ENCODE results near the gene GDF9. TPM values are rescaled to one million over a fixed set of nuclear protein-coding genes. Genes with fewer than 3 reads are reported as not detected.

GDF9 gene
- total RNA-seq, 2 donors from 2014 or later, result 0.70 to 0.94 TPM

DNA sequence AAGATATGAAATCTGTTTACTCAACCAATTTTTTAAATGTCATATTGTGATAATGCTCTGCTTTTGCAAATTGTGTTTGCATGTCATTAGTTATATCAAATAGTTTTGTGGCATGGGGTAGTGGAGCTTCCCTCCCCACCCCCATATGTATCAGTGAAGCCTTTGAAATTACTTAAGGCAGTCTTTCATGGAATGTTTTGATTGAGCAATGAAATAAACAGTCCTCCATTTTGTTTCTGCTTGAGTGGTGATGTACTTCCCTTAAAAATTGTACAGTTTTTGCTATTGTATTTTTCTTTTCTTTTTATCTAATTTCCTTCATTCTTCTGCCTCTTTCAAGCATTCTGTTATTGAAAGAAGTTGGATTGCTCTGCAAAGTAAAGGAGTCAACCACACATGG lies 49.7 kb downstream of the GDF9 start:
- peaks cover 12% of the 10 kb centered on the region for H3K4me1 Mint-ChIP-seq
- H3K27ac Mint-ChIP-seq, result no peak overlapping the region
- no peak overlapping the region for H3K4me3 Mint-ChIP-seq
- peaks cover 30% of the 10 kb centered on the region for H3K27me3 Mint-ChIP-seq
- no peaks in the 10 kb centered on the region for H3K9me3 ChIP-seq (ENCODE audit: control insufficient read depth, low read length, poor library complexity, severe bottlenecking)
- peaks cover 2% of the 10 kb centered on the region for H3K36me3 Mint-ChIP-seq (ENCODE audit: low read depth)
- no peak for ATAC-seq
- DNase-seq, result no peak

DNA sequence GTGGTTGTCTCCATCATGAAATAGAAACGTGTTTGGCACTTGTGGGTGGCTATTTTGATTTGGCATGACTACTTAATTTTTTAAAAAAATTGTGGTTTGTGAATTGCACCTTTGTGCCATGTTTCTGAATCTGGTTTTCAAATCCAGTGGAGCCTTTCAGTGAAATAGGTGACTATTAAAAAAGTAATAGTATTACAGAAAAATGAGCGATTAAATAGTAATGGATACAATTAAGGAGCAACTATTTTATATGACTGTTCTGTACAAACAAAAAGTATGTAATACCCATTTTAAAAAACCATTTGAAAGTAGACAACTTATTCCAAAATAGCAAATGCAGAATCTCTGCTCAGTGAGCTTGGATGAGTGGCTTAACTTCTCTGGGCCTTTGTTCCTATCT lies 50.2 kb downstream of the GDF9 start:
- H3K9me3 ChIP-seq (ENCODE audit: control insufficient read depth, low read length, poor library complexity, severe bottlenecking), result no peaks in the 10 kb centered on the region
- peaks cover 2% of the 10 kb centered on the region for H3K36me3 Mint-ChIP-seq (ENCODE audit: low read depth)
- no peak overlapping the region for H3K4me3 Mint-ChIP-seq
- peaks cover 12% of the 10 kb centered on the region for H3K4me1 Mint-ChIP-seq
- no peak for ATAC-seq
- H3K27me3 Mint-ChIP-seq, result peaks cover 35% of the 10 kb centered on the region
- H3K27ac Mint-ChIP-seq, result no peak overlapping the region
- DNase-seq, result no peak

- no peak overlapping the region for H3K27ac Mint-ChIP-seq
- H3K27me3 Mint-ChIP-seq, result peaks cover 41% of the 10 kb centered on the region
- peaks cover 2% of the 10 kb centered on the region for H3K36me3 Mint-ChIP-seq (ENCODE audit: low read depth)
- peaks cover 12% of the 10 kb centered on the region for H3K4me1 Mint-ChIP-seq
- ATAC-seq (no peak), DNase-seq (no peak)
- H3K4me3 Mint-ChIP-seq, result peak overlapping the region; percentile 55
- no peaks in the 10 kb centered on the region for H3K9me3 ChIP-seq (ENCODE audit: control insufficient read depth, low read length, poor library complexity, severe bottlenecking)
These were observed 50.8 kb downstream of the GDF9 start for GRCh38 chr5:132815454-132815853.

DNA sequence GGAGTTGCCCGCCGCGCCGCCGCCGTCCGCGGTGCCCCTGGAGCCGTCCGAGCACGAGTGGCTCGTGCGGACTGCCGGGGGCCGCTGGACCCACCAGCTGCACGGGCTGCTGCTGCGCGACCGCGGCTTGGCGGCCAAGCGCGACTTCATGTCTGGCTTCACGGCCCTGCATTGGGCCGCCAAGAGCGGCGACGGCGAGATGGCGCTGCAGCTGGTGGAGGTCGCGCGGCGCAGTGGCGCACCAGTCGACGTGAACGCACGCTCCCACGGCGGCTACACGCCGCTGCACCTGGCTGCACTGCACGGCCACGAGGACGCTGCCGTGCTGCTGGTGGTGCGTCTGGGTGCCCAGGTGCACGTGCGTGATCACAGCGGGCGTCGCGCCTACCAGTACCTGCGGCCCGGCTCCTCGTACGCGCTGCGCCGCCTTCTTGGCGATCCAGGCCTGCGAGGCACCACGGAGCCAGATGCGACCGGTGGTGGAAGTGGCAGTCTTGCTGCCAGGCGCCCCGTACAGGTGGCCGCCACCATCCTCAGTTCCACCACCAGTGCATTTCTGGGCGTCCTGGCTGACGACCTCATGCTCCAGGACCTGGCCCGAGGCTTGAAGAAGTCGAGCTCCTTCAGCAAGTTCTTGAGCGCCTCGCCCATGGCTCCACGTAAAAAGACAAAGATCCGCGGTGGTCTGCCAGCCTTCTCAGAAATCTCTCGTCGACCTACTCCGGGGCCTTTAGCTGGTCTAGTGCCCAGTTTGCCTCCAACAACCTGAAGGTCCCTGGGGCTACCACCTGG lies 51.6 kb downstream of the GDF9 start:
- H3K4me3 Mint-ChIP-seq, result peak overlapping the region; percentile 55
- peaks cover 2% of the 10 kb centered on the region for H3K36me3 Mint-ChIP-seq (ENCODE audit: low read depth)
- no peak for ATAC-seq
- H3K4me1 Mint-ChIP-seq, result peaks cover 7% of the 10 kb centered on the region
- no peak overlapping the region for H3K27ac Mint-ChIP-seq
- peaks cover 43% of the 10 kb centered on the region for H3K27me3 Mint-ChIP-seq
- H3K9me3 ChIP-seq (ENCODE audit: control insufficient read depth, low read length, poor library complexity, severe bottlenecking), result no peaks in the 10 kb centered on the region
- DNase-seq, result no peak

DNA sequence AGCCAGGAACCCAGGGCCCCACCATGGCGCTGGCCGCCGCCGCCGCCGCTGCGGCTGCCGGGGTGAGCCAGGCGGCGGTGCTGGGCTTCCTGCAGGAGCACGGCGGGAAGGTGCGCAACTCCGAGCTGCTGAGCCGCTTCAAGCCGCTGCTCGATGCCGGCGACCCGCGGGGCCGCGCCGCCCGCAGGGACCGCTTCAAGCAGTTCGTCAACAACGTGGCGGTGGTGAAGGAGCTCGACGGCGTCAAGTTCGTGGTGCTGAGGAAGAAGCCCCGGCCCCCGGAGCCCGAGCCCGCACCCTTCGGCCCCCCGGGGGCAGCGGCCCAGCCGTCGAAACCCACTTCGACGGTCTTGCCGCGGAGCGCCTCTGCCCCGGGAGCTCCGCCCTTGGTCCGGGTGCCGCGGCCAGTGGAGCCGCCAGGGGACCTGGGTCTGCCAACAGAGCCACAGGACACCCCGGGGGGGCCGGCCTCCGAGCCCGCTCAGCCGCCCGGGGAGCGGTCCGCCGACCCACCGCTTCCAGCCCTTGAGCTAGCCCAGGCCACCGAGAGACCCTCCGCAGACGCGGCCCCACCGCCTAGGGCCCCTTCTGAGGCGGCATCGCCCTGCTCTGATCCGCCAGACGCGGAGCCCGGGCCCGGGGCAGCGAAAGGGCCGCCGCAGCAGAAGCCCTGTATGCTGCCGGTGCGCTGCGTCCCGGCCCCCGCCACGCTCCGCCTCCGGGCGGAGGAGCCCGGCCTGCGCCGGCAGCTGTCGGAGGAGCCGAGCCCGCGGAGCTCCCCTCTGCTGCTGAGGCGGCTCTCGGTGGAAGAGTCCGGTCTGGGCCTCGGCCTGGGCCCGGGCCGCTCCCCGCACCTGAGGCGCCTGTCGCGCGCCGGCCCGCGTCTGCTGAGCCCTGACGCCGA lies 52.4 kb downstream of the GDF9 start:
- peaks cover 7% of the 10 kb centered on the region for H3K4me1 Mint-ChIP-seq
- peak; percentile 70 for ATAC-seq
- H3K36me3 Mint-ChIP-seq (ENCODE audit: low read depth), result peaks cover 4% of the 10 kb centered on the region
- H3K27ac Mint-ChIP-seq, result no peak overlapping the region
- H3K9me3 ChIP-seq (ENCODE audit: control insufficient read depth, low read length, poor library complexity, severe bottlenecking), result no peaks in the 10 kb centered on the region
- DNase-seq, result peak; percentile 20 to 37 (median 27)
- peak overlapping the region; percentile 25 for H3K4me3 Mint-ChIP-seq
- H3K27me3 Mint-ChIP-seq, result peaks cover 44% of the 10 kb centered on the region

- peak within 1 kb of the TSS; percentile 6 for H3K27ac Mint-ChIP-seq
- peaks cover 46% of the 10 kb centered on the region for H3K27me3 Mint-ChIP-seq
- DNase-seq, result peak in 1 of 3 donors; percentile 15
These were observed 53.3 kb downstream of the GDF9 start, which contains the start of gene SOWAHA for GRCh38 chr5:132812781-132813598. Gene SOWAHA, plus strand, starts transcription at chr5:132813302. Its CDS starts 320 bp downstream, at chr5:132813622.

GRCh38 chr5:132812123-132812765 lies 54.0 kb downstream of the GDF9 start:
- Mint-ChIP-seq H3K4me3 (peak overlapping the region; percentile 84), H3K27ac (peak overlapping the region; percentile 6), H3K4me1 (peaks cover 7% of the 10 kb centered on the region), H3K36me3 (ENCODE audit: low read depth) (peaks cover 4% of the 10 kb centered on the region), H3K27me3 (peaks cover 50% of the 10 kb centered on the region)
- no peaks in the 10 kb centered on the region for H3K9me3 ChIP-seq (ENCODE audit: control insufficient read depth, low read length, poor library complexity, severe bottlenecking)
- DNase-seq, result no peak
- no peak for ATAC-seq

More at GRCh38 chr5:132812781-132813598, 53.3 kb downstream of the GDF9 start, which contains the start of gene SOWAHA:
- no peaks in the 10 kb centered on the region for H3K9me3 ChIP-seq (ENCODE audit: control insufficient read depth, low read length, poor library complexity, severe bottlenecking)
- Mint-ChIP-seq H3K36me3 (ENCODE audit: low read depth) (peaks cover 4% of the 10 kb centered on the region), H3K4me3 (peak within 1 kb of the TSS; percentile 84), H3K4me1 (peaks cover 7% of the 10 kb centered on the region)
- ATAC-seq, result peak; percentile 37

Other genes starting within 250 kb of the GDF9 start
- under 1 TPM in 1 of 2 donors, not detected in 1; 0.20 TPM for gene IL13, start 208.3 kb downstream of the GDF9 start, total RNA-seq
- gene IL4, start 192.5 kb downstream of the GDF9 start, total RNA-seq, result not detected
- 10 to 100 TPM; 12.6 to 17.9 TPM for gene KIF3A, start 128.9 kb downstream of the GDF9 start, total RNA-seq
- 10 to 100 TPM in 1 of 2 donors, 1 to 10 TPM in 1; 8.7 to 13.7 TPM for gene CCNI2, start 119.0 kb downstream of the GDF9 start, total RNA-seq
- 1 to 10 TPM; 8.0 to 8.8 TPM for gene SEPTIN8, start 89.2 kb downstream of the GDF9 start, total RNA-seq
- gene SOWAHA, start 53.2 kb downstream of the GDF9 start, total RNA-seq, result not detected
- gene SHROOM1, start 35.8 kb downstream of the GDF9 start, total RNA-seq, result under 1 TPM in 1 of 2 donors, not detected in 1; 0.20 TPM
- gene UQCRQ, start 173 bp upstream of the GDF9 start, total RNA-seq, result 100 to 1,000 TPM; 107 to 112 TPM
- gene LEAP2, start 7.2 kb upstream of the GDF9 start, total RNA-seq, result 1 to 10 TPM in 1 of 2 donors, under 1 TPM in 1; 0.47 to 1.0 TPM
- 10 to 100 TPM; 69.2 to 74.6 TPM for gene AFF4, start 97.2 kb upstream of the GDF9 start, total RNA-seq
- 10 to 100 TPM; 12.9 to 18.1 TPM for gene ZCCHC10, start 160.1 kb upstream of the GDF9 start, total RNA-seq
- gene HSPA4, start 185.5 kb upstream of the GDF9 start, total RNA-seq, result 10 to 100 TPM; 49.3 to 50.1 TPM